GM12878 (cell line): ENCODE results near the gene DUSP16. TPM values are rescaled to one million over a fixed set of nuclear protein-coding genes. Genes with fewer than 3 reads are reported as not detected.
A peak's percentile ranks its signal among the peaks of the same experiment; 100 is the strongest.

Experiments
- ATF7 ChIP-seq: fragments of 450-650 bp; IDR thresholded peaks from 2 replicates; pipeline ENCODE4 v1.6.1; 2016; ENCODE audit warnings: low read depth, mild to moderate bottlenecking
- CBX5 ChIP-seq: sonication (generic); IDR thresholded peaks from 2 replicates; pipeline ENCODE4 v1.6.1; 2016; ENCODE audit warnings: low read depth, moderate library complexity, mild to moderate bottlenecking, inconsistent platforms
- ESRRA ChIP-seq: IDR thresholded peaks from 2 replicates; pipeline ENCODE4 v1.6.1; 2012; ENCODE audit warnings: mild to moderate bottlenecking, low read length, improper control_type of control experiment
- ETV6 ChIP-seq, 2 experiments: fragments of 450-650 bp in 1 of 2; IDR thresholded peaks in 1 of 2; conservative IDR thresholded peaks in 1 of 2; 2 replicates each; pipeline ENCODE4 v1.6.1; 2014; ENCODE audit warnings: antibody characterized with exemption in 1 of 2, borderline replicate concordance in 1 of 2, low read depth in 1 of 2, mild to moderate bottlenecking in 1 of 2, moderate library complexity in 1 of 2
- FOS ChIP-seq: IDR thresholded peaks from 3 replicates; pipeline ENCODE4 v1.6.1; 2011; ENCODE audit warnings: borderline replicate concordance; ENCODE audit not compliant: insufficient read length; ENCODE audit errors: extremely low read depth
- GABPA ChIP-seq: IDR thresholded peaks from 2 replicates; pipeline ENCODE4 v1.6.1; 2014; ENCODE audit warnings: antibody characterized with exemption, low read depth, mild to moderate bottlenecking, inconsistent platforms
- IKZF1 ChIP-seq: fragments of 450-650 bp; conservative IDR thresholded peaks from 2 replicates; pipeline ENCODE4 v1.6.1; 2017; ENCODE audit warnings: antibody characterized with exemption, mild to moderate bottlenecking
- JUNB ChIP-seq: IDR thresholded peaks from 2 replicates; pipeline ENCODE4 v1.6.1; 2016; ENCODE audit warnings: antibody characterized with exemption, mild to moderate bottlenecking
- JUND ChIP-seq: IDR thresholded peaks from 2 replicates; pipeline ENCODE4 v1.6.1; 2012; ENCODE audit warnings: low read depth, mild to moderate bottlenecking, low read length, improper control_type of control experiment, moderate library complexity
- MEF2B ChIP-seq: fragments of 450-650 bp; IDR thresholded peaks from 2 replicates; pipeline ENCODE4 v1.6.1; 2018; ENCODE audit warnings: mild to moderate bottlenecking, moderate library complexity; ENCODE audit not compliant: partially characterized antibody, poor library complexity, severe bottlenecking
- POLR2AphosphoS5 ChIP-seq: IDR thresholded peaks from 2 replicates; pipeline ENCODE4 v1.6.1; 2011; ENCODE audit warnings: mild to moderate bottlenecking, low read length, inconsistent platforms
- SREBF1 ChIP-seq: IDR thresholded peaks from 2 replicates; pipeline ENCODE4 v1.6.1; 2012; ENCODE audit warnings: mild to moderate bottlenecking, low read length
- SREBF2 ChIP-seq: IDR thresholded peaks from 2 replicates; pipeline ENCODE4 v1.6.1; 2012; ENCODE audit warnings: mild to moderate bottlenecking, low read length
- SRF ChIP-seq, 2 experiments: IDR thresholded peaks; 2 replicates each; pipeline ENCODE4 v1.6.1; 2011; ENCODE audit warnings: low read depth in 2 of 2, low read length in 2 of 2, mild to moderate bottlenecking in 1 of 2, moderate library complexity in 1 of 2
- STAT3 ChIP-seq: IDR thresholded peaks from 2 replicates; pipeline ENCODE4 v1.6.1; 2011; ENCODE audit warnings: low read depth, low read length, improper control_type of control experiment
- ZNF217 ChIP-seq: fragments of 450-650 bp; IDR thresholded peaks from 2 replicates; pipeline ENCODE4 v1.6.1; 2017; ENCODE audit warnings: antibody characterized with exemption, mild to moderate bottlenecking
- ZNF24 ChIP-seq: fragments of 450-650 bp; IDR thresholded peaks from 2 replicates; pipeline ENCODE4 v1.6.1; 2017; ENCODE audit warnings: antibody characterized with exemption, mild to moderate bottlenecking
- ZNF622 ChIP-seq: fragments of 450-650 bp; IDR thresholded peaks from 2 replicates; pipeline ENCODE4 v1.6.1; 2017; ENCODE audit warnings: mild to moderate bottlenecking, inconsistent platforms
- polyA plus RNA-seq, 11 experiments: library from polyadenylated mRNA; depleted of rRNA in 4 of 11; unstranded in 6 of 11; stranded (reverse) in 5 of 11; fragments of >200 nt; fragmentation: Nextera tagmentation in 4 of 11; fragmentation: Illumina TruSeq in 1 of 11; extraction: Ambion mirVana in 4 of 11; extraction: Trizol in 1 of 11; gene quantifications; 1 replicate in 1 of 11; 2 replicates in 10 of 11; pipeline versions ENCODE4 v1.2.1 to v1.2.3, GENCODE V29; 2011 to 2016; ENCODE audit warnings: inconsistent platforms in 2 of 11, missing spikeins in 2 of 11, low read depth in 1 of 11
- total RNA-seq, 4 experiments: library from RNA; depleted of rRNA in 3 of 4; stranded (reverse); fragments of >200 nt in 3 of 4; fragmentation: Illumina TruSeq in 1 of 4; extraction: Trizol in 1 of 4; gene quantifications; 2 replicates each; pipeline versions ENCODE4 v1.2.1 to v1.2.3, GENCODE V29; 2013 to 2021
- TF ChIP-seq, protein P1 (sequence below): fragments of 450-650 bp; formaldehyde crosslinking; IDR thresholded peaks from 2 replicates; pipeline ENCODE4 v1.4.0; 2022; ENCODE audit warnings: mild to moderate bottlenecking, moderate library complexity
- TF ChIP-seq, protein P2 (sequence below): fragments of 450-650 bp; IDR thresholded peaks from 2 replicates; pipeline ENCODE4 v1.6.1; 2016; ENCODE audit warnings: mild to moderate bottlenecking
- TF ChIP-seq, protein P3 (sequence below): fragments of 450-650 bp; IDR thresholded peaks from 2 replicates; pipeline ENCODE4 v1.6.1; 2017; ENCODE audit warnings: borderline replicate concordance
- TF ChIP-seq, protein P4 (sequence below): IDR thresholded peaks from 2 replicates; pipeline ENCODE4 v1.6.1; 2011; ENCODE audit warnings: low read depth, mild to moderate bottlenecking, low read length, moderate library complexity, borderline replicate concordance; ENCODE audit errors: extremely low read depth
- TF ChIP-seq, protein P5 (sequence below): fragments of 450-650 bp; IDR thresholded peaks from 2 replicates; pipeline ENCODE4 v1.6.1; 2018; ENCODE audit warnings: mild to moderate bottlenecking, low read depth, moderate library complexity; ENCODE audit not compliant: partially characterized antibody

The DUSP16 gene
- total and polyA plus RNA-seq, 10 of the 15 experiments (the other 5 are each of a cell fraction or from before 2014, with no cell fraction given): 3.9 to 75.3 (median 26.8) TPM

DNA sequence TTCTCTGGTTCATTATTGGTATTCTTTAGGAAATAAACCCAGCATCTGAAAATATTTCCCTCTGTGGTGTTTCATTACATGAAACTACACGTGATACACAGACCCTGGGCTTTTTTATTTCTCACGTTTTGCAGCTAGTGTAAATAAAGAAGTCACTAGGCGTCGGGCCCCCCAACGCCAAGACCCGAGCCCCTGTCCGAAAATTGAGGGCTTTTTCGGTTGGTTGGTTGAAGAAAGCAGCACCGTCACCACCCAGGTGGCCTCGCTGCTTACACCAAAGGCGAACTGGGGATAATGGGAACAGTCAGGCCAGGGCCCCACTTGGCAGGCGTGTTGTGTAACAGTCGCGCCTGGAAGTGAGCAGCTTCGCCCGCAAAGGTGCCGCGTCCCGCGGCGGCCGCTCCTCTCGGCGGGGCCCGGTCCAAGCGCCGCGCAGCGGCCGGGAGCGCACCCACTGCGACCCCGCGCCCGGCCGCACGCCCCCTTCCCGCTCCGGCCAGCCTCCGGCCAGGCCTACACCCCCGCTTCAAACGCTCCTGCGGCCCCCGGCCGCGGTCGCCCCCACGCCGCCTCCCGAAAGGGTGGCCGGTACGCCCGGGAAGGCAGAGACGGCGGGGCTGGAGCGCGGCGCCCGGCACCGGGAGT is 1.2 kb downstream of the DUSP16 start (continued):
- TF ChIP-seq, protein P1, sequence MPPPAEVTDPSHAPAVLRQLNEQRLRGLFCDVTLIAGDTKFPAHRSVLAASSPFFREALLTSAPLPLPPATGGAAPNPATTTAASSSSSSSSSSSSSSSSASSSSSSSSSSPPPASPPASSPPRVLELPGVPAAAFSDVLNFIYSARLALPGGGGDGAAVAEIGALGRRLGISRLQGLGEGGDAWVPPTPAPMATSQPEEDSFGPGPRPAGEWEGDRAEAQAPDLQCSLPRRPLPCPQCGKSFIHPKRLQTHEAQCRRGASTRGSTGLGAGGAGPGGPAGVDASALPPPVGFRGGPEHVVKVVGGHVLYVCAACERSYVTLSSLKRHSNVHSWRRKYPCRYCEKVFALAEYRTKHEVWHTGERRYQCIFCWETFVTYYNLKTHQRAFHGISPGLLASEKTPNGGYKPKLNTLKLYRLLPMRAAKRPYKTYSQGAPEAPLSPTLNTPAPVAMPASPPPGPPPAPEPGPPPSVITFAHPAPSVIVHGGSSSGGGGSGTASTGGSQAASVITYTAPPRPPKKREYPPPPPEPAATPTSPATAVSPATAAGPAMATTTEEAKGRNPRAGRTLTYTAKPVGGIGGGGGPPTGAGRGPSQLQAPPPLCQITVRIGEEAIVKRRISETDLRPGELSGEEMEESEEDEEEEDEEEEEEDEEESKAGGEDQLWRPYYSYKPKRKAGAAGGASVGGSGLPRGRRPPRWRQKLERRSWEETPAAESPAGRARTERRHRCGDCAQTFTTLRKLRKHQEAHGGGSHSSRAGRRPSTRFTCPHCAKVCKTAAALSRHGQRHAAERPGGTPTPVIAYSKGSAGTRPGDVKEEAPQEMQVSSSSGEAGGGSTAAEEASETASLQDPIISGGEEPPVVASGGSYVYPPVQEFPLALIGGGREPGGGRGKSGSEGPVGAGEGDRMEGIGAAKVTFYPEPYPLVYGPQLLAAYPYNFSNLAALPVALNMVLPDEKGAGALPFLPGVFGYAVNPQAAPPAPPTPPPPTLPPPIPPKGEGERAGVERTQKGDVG (CRISPR knock-in tag): no peak
- TF ChIP-seq SREBF2 (no peak), POLR2AphosphoS5 (peak; percentile 80), ETV6 (conservative IDR thresholded peaks at IDR 0.05 in 1 of 2, IDR thresholded peaks at IDR 0.05 in 1 of 2; ENCODE audit: borderline replicate concordance in 1 of 2, low read depth in 1 of 2) (no peak), IKZF1 (peak; percentile 56), ZNF622 (no peak), ZNF217 (peak; percentile 60; the same call in 1 of the 2 replicates), ATF7 (no peak), FOS (no peak), GABPA (no peak), ZNF24 (no peak), SRF (IDR thresholded peaks at IDR 0.05; ENCODE audit: low read depth in 2 of 2, low read length in 2 of 2) (no peak), JUND (no peak), SREBF1 (no peak), ESRRA (no peak; the same call in 1 of the 2 replicates), MEF2B (no peak), STAT3 (no peak), CBX5 (no peak), JUNB (no peak)
- TF ChIP-seq, protein P2, sequence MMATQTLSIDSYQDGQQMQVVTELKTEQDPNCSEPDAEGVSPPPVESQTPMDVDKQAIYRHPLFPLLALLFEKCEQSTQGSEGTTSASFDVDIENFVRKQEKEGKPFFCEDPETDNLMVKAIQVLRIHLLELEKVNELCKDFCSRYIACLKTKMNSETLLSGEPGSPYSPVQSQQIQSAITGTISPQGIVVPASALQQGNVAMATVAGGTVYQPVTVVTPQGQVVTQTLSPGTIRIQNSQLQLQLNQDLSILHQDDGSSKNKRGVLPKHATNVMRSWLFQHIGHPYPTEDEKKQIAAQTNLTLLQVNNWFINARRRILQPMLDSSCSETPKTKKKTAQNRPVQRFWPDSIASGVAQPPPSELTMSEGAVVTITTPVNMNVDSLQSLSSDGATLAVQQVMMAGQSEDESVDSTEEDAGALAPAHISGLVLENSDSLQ: no peak
- TF ChIP-seq, protein P3, sequence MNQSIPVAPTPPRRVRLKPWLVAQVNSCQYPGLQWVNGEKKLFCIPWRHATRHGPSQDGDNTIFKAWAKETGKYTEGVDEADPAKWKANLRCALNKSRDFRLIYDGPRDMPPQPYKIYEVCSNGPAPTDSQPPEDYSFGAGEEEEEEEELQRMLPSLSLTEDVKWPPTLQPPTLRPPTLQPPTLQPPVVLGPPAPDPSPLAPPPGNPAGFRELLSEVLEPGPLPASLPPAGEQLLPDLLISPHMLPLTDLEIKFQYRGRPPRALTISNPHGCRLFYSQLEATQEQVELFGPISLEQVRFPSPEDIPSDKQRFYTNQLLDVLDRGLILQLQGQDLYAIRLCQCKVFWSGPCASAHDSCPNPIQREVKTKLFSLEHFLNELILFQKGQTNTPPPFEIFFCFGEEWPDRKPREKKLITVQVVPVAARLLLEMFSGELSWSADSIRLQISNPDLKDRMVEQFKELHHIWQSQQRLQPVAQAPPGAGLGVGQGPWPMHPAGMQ: no peak
- TF ChIP-seq, protein P4, sequence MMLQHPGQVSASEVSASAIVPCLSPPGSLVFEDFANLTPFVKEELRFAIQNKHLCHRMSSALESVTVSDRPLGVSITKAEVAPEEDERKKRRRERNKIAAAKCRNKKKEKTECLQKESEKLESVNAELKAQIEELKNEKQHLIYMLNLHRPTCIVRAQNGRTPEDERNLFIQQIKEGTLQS: no peak
- TF ChIP-seq, protein P5, sequence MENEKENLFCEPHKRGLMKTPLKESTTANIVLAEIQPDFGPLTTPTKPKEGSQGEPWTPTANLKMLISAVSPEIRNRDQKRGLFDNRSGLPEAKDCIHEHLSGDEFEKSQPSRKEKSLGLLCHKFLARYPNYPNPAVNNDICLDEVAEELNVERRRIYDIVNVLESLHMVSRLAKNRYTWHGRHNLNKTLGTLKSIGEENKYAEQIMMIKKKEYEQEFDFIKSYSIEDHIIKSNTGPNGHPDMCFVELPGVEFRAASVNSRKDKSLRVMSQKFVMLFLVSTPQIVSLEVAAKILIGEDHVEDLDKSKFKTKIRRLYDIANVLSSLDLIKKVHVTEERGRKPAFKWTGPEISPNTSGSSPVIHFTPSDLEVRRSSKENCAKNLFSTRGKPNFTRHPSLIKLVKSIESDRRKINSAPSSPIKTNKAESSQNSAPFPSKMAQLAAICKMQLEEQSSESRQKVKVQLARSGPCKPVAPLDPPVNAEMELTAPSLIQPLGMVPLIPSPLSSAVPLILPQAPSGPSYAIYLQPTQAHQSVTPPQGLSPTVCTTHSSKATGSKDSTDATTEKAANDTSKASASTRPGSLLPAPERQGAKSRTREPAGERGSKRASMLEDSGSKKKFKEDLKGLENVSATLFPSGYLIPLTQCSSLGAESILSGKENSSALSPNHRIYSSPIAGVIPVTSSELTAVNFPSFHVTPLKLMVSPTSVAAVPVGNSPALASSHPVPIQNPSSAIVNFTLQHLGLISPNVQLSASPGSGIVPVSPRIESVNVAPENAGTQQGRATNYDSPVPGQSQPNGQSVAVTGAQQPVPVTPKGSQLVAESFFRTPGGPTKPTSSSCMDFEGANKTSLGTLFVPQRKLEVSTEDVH: peak; percentile 36
